A673 (cell line): ENCODE measurements around the gene SLN. TPM values are rescaled to one million over a fixed set of nuclear protein-coding genes. Genes with fewer than 3 reads are reported as not detected.
"Not testable (repeated sequence)": the region's sequence is repeated elsewhere in the genome, so short reads cannot be mapped to it uniquely, and the experiment has no call there.

Source experiments
- Bru-seq: library from RNA; stranded (reverse); fragments of 400-500 nt; gene quantifications from one replicate; lab custom pipeline; 2021; lab: Mats Ljungman, UMichigan
- BruChase-seq, 2 experiments: library from RNA; stranded (reverse); fragments of 400-500 nt; gene quantifications; one replicate each; lab custom pipeline; 2021; lab: Mats Ljungman, UMichigan
- BruUV-seq: library from RNA; stranded (reverse); fragments of 400-500 nt; replicated peaks from 2 replicates; lab custom pipeline; 2021; lab: Mats Ljungman, UMichigan
- CTCF ChIA-PET: fragments of 300-600 bp; sonication (Branson Sonifier 250); formaldehyde crosslinking; loops from one replicate; lab custom pipeline; 2022; ENCODE audit warnings: antibody characterized with exemption; lab: Charles Lee
- POLR2A ChIA-PET: fragments of 300-600 bp; sonication (Branson Sonifier 250); formaldehyde crosslinking; loops from one replicate; lab custom pipeline; 2022; ENCODE audit warnings: antibody characterized with exemption; ENCODE audit not compliant: low non-redundant PET; lab: Charles Lee
- DNase-seq: peaks from one replicate; pipeline ENCODE4 v3.0.0-alpha.2; 2015; ENCODE audit warnings: low spot score
- H3K27ac ChIP-seq: fragments of 200-600 bp; sonication (generic); 2 replicates; pipeline ENCODE4 v1.5.1; 2016; ENCODE audit warnings: mixed run types, low read depth, mild to moderate bottlenecking, mixed read lengths, antibody characterized with exemption, low read length; ENCODE audit not compliant: poor library complexity, severe bottlenecking
- H3K27me3 ChIP-seq: fragments of 200-600 bp; sonication (generic); replicated peaks from 2 replicates; pipeline ENCODE4 v1.6.1; 2017; ENCODE audit warnings: mixed run types, low read depth, mild to moderate bottlenecking, mixed read lengths, antibody characterized with exemption, low read length; ENCODE audit not compliant: insufficient read depth, poor library complexity
- H3K36me3 ChIP-seq: fragments of 200-600 bp; sonication (generic); 2 replicates; pipeline ENCODE4 v1.6.1; 2016; ENCODE audit warnings: mixed run types, mild to moderate bottlenecking, mixed read lengths, antibody characterized with exemption, low read length; ENCODE audit not compliant: insufficient read depth, poor library complexity, severe bottlenecking
- H3K4me1 ChIP-seq: fragments of 200-600 bp; sonication (generic); 2 replicates; pipeline ENCODE4 v1.6.1; 2017; ENCODE audit warnings: mixed run types, mild to moderate bottlenecking, mixed read lengths, antibody characterized with exemption, low read length; ENCODE audit not compliant: insufficient read depth, poor library complexity, severe bottlenecking
- H3K4me3 ChIP-seq: fragments of 200-600 bp; sonication (generic); 2 replicates; pipeline ENCODE4 v1.5.1; 2016; ENCODE audit warnings: low read depth, mixed run types, mild to moderate bottlenecking, mixed read lengths, low read length; ENCODE audit not compliant: poor library complexity, severe bottlenecking
- H3K9me3 ChIP-seq: fragments of 200-600 bp; sonication (generic); 2 replicates; pipeline ENCODE4 v1.6.1; 2016; ENCODE audit warnings: mixed run types, low read depth, mild to moderate bottlenecking, mixed read lengths, antibody characterized with exemption, low read length; ENCODE audit not compliant: poor library complexity, severe bottlenecking
- CTCF ChIP-seq: fragments of 300-800, 200-600 bp; sonication (generic); conservative IDR thresholded peaks from 2 replicates; pipeline ENCODE4 v1.5.1; 2017; ENCODE audit warnings: low read depth, mild to moderate bottlenecking, antibody characterized with exemption, low read length, moderate library complexity, mixed read lengths
- EZH2 ChIP-seq: fragments of 200-600 bp; sonication (generic); IDR thresholded peaks from 2 replicates; pipeline ENCODE4 v1.6.1; 2017; ENCODE audit warnings: borderline replicate concordance, low read depth, mild to moderate bottlenecking, mixed read lengths, antibody characterized with exemption, low read length; ENCODE audit not compliant: poor library complexity, severe bottlenecking
- intact Hi-C: fragments of 100-400 bp; cut with micrococcal nuclease; formaldehyde crosslinking; loops from one replicate; pipeline ENCODE4 v1.10.0; 2022; ENCODE audit not compliant: unreplicated experiment
- long read RNA-seq: library from polyadenylated mRNA; stranded (forward); transcript quantifications from one replicate; pipeline ENCODE4 v2.0.0, GENCODE V29; 2022
- total RNA-seq: library from RNA; stranded (reverse); gene quantifications from 2 replicates; pipeline ENCODE4 v1.2.3, GENCODE V29; 2021

The SLN gene
- total RNA-seq (0.58 and 1.1 TPM in 2 replicates), Bru-seq, nascent RNA (percentile 15 among the genes with signal in this experiment), BruChase-seq, experiment 1, labeled RNA remaining after a 2-hour chase (percentile 24 among the genes with signal in this experiment), BruChase-seq, experiment 2, labeled RNA remaining after a 6-hour chase (percentile 28 among the genes with signal in this experiment)
- long read RNA-seq, result 0 reads

DNA sequence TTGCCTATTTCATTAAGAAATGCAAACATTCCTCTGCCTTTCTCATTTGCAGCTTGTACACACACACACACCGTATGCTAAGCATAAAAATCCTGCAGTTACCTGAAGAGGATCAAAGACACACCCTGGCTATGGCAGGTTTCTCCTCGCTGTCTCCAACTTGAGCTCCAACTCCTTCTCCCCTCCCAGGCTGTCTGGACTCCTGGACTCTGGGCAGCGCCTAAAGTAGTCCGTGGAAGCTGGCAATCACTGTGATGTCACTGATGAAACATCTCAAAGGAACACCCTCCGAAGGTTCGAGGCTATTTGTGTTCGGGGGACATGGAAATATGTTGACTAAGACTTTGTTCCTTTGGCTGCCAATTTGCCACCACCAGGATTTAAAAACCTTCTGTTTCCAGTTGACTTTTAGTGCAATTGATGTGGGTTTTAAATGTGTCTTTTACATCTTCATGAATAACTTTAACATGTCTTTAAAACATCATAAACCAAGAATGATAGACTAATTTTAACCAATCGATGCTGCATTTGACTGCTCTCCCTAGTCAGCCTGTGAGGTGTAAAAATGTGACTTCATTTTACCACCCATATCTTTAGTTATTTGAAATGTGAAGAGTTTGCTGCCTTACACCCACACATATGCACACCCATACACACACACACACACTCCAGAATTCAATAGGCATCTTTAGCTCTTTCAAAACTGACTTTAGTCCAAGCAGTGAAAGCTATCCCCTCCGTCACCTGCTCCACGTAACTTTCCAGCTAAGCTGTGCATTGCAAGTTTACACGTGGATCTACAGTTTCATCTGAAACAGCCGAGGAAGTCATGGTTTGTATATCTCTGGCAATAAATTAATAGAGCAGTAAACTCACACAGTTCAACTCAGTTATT, at the start of gene SLN:
Gene SLN (minus strand): TSS at position 196 of the 895 bp plus-strand sequence.
- Histone ChIP-seq H3K4me1 (no peaks in the 10 kb centered on the region), H3K36me3 (no peaks in the 10 kb centered on the region), H3K27ac (no peak within 1 kb of the TSS), H3K4me3 (no peak within 1 kb of the TSS), H3K9me3 (no peaks in the 10 kb centered on the region), H3K27me3 (no peaks in the 10 kb centered on the region)
- ChIA-PET POLR2A (no interaction called here), CTCF (no interaction called here)
- TF ChIP-seq CTCF, result no peak
- no peak for TF ChIP-seq EZH2
- no peak for DNase-seq
- intact Hi-C loops, result no loop called here
- no TSS peak for BruUV-seq

DNA sequence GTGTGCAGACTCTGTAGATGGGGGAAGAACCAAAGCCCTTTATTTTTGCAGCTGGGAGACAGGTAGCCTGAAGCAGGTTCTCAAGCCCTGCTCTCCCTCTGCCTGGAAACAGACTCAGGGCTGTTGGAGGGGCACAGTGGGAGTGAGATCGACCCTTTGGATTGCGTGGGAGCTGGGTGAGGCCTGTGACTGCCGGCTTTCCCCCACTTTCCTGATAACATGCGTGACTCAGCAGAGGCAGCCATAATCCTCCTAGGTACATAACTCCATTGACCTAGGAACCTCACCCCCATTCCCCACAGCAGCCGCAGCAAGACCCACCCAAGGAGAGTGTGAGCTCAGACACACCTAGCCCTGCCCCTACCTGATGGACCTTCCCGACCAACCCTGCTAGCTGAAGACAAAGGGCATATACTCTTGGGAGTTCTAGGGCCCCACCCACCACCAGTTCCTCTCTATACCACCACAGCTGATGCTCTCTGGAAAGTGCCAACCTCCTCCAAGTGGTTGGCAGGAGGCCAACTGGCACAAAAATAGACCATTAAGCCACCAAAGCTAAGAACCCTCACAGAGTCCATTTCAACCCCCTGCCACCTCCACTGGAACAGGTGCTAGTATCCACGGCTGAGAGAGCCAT, 47.0 kb upstream of the SLN start:
- H3K9me3 ChIP-seq, H3K4me1 ChIP-seq, H3K27ac ChIP-seq, H3K36me3 ChIP-seq, H3K27me3 ChIP-seq, H3K4me3 ChIP-seq, intact Hi-C loops, CTCF ChIA-PET, DNase-seq, POLR2A ChIA-PET, BruUV-seq: not testable (repeated sequence)

DNA sequence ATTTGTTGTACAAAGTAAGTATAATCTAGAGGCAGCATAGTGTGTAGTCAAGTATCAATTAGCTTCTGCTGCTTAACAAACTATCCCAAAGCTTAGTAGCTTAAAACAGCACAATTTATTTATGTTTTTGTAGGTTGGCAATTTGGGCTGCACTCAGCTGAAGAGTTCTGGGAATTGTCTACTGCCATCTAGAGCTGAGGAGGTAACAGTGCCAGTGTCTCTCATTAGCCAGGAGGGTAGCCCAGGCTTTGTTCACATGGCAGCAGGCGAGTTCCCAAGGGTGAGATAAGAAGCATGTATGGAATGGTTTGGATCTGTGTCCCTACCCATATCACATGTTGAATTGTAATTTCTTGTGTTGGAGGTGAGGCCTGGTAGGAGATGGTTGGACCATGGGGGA, 45.8 kb upstream of the SLN start:
- no peak overlapping the region for H3K4me3 ChIP-seq
- intact Hi-C loops, result no loop called here
- no peaks in the 10 kb centered on the region for H3K27me3 ChIP-seq
- no peaks in the 10 kb centered on the region for H3K4me1 ChIP-seq
- POLR2A ChIA-PET, result no interaction called here
- DNase-seq, result peak; percentile 27
- H3K36me3 ChIP-seq, result no peaks in the 10 kb centered on the region
- no peak overlapping the region for H3K27ac ChIP-seq
- TF ChIP-seq CTCF (peak; percentile 35), EZH2 (no peak)
- BruUV-seq, result no TSS peak
- no peaks in the 10 kb centered on the region for H3K9me3 ChIP-seq
- CTCF ChIA-PET, result no interaction called here
